HL-60 (cell line): ENCODE measurements around the gene PKP4.
"Not testable (repeated sequence)": the region's sequence is repeated elsewhere in the genome, so short reads cannot be mapped to it uniquely, and the experiment has no call there.

Source experiments
- DNase-seq, 2 experiments: peaks; one replicate each; pipeline ENCODE4 v3.0.0-alpha.2; 2010 to 2020; ENCODE audit warnings: low read depth in 1 of 2, low spot score in 1 of 2
- H3K27ac ChIP-seq: fragments of 250-450 bp; sonication (Bioruptor Pico); replicated peaks from 2 replicates; pipeline ENCODE4 v1.5.1; 2020; ENCODE audit warnings: mild to moderate bottlenecking, moderate library complexity
- H3K27me3 ChIP-seq: fragments of 250-450 bp; sonication (Bioruptor Pico); 2 replicates; pipeline ENCODE4 v1.5.1; 2021; ENCODE audit warnings: mild to moderate bottlenecking, moderate library complexity; ENCODE audit not compliant: insufficient read depth, poor library complexity, severe bottlenecking
- H3K4me3 ChIP-seq: replicated peaks from 2 replicates; pipeline ENCODE4 v1.5.1; 2011; ENCODE audit warnings: mild to moderate bottlenecking, control low read depth, low read length; ENCODE audit not compliant: insufficient read depth
- CTCF ChIP-seq: IDR thresholded peaks from one replicate; pipeline ENCODE4 v1.5.1; 2011; ENCODE audit warnings: low read length, control low read depth, inconsistent platforms; ENCODE audit not compliant: insufficient read depth
- GABPA ChIP-seq: IDR thresholded peaks from 2 replicates; pipeline ENCODE4 v1.6.1; 2012; ENCODE audit warnings: low read depth
- POLR2AphosphoS5 ChIP-seq: IDR thresholded peaks from 2 replicates; pipeline ENCODE4 v1.6.1; 2012; ENCODE audit warnings: low read depth
- SPI1 ChIP-seq: IDR thresholded peaks from 2 replicates; pipeline ENCODE4 v1.6.1; 2012; ENCODE audit warnings: low read depth, mild to moderate bottlenecking, borderline replicate concordance
- TF ChIP-seq, protein P1 (sequence below): IDR thresholded peaks from 2 replicates; pipeline ENCODE4 v1.6.1; 2012; ENCODE audit warnings: low read depth; ENCODE audit not compliant: insufficient replicate concordance

PKP4 gene

GRCh38 chr2:158414538-158414937 lies 42.2 kb upstream of the PKP4 start:
- Histone ChIP-seq H3K27me3 (peaks cover 4% of the 10 kb centered on the region), H3K27ac (no peak overlapping the region), H3K4me3 (no peak overlapping the region)
- TF ChIP-seq, protein P1, sequence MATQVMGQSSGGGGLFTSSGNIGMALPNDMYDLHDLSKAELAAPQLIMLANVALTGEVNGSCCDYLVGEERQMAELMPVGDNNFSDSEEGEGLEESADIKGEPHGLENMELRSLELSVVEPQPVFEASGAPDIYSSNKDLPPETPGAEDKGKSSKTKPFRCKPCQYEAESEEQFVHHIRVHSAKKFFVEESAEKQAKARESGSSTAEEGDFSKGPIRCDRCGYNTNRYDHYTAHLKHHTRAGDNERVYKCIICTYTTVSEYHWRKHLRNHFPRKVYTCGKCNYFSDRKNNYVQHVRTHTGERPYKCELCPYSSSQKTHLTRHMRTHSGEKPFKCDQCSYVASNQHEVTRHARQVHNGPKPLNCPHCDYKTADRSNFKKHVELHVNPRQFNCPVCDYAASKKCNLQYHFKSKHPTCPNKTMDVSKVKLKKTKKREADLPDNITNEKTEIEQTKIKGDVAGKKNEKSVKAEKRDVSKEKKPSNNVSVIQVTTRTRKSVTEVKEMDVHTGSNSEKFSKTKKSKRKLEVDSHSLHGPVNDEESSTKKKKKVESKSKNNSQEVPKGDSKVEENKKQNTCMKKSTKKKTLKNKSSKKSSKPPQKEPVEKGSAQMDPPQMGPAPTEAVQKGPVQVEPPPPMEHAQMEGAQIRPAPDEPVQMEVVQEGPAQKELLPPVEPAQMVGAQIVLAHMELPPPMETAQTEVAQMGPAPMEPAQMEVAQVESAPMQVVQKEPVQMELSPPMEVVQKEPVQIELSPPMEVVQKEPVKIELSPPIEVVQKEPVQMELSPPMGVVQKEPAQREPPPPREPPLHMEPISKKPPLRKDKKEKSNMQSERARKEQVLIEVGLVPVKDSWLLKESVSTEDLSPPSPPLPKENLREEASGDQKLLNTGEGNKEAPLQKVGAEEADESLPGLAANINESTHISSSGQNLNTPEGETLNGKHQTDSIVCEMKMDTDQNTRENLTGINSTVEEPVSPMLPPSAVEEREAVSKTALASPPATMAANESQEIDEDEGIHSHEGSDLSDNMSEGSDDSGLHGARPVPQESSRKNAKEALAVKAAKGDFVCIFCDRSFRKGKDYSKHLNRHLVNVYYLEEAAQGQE = no peak
- TF ChIP-seq CTCF (no peak), SPI1 (no peak), GABPA (no peak), POLR2AphosphoS5 (no peak)
- DNase-seq = no peak

- Histone ChIP-seq H3K27ac (no peak overlapping the region), H3K27me3 (no peaks in the 10 kb centered on the region), H3K4me3 (no peak overlapping the region)
- TF ChIP-seq, protein P1 = no peak
- TF ChIP-seq GABPA (no peak), POLR2AphosphoS5 (no peak), CTCF (no peak), SPI1 (no peak)
- DNase-seq = no peak
Measured at GRCh38 chr2:158432117-158432516, 24.6 kb upstream of the PKP4 start.

- H3K27me3 ChIP-seq, H3K4me3 ChIP-seq, DNase-seq, H3K27ac ChIP-seq: not testable (repeated sequence)
Measured at GRCh38 chr2:158433716-158434115, 23.0 kb upstream of the PKP4 start.

GRCh38 chr2:158439062-158439461 lies 17.7 kb upstream of the PKP4 start:
- not testable (repeated sequence) for H3K27me3 ChIP-seq, H3K4me3 ChIP-seq, H3K27ac ChIP-seq, DNase-seq

DNA sequence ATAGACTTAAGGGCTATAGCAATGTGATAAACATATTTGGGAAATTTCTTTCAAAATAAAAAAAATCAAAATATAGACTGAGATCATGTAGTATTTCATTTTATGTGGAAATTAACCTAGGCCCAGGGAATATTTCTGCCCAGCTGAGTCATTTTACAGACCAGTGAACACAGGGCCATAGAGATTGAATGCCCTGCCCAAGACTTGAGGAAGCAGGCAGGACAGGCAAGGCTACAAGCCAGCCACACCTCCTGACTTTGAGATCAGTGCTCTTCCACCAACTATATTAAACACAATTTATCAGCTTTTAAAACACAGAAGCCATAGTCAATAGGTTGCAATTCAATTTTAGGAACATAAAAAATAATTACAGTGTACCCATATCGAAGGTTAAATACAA lies 13.1 kb upstream of the PKP4 start:
- H3K27ac ChIP-seq = no peak overlapping the region
- TF ChIP-seq SPI1 (no peak), CTCF (no peak), POLR2AphosphoS5 (no peak), GABPA (no peak)
- TF ChIP-seq, protein P1 = no peak
- no peaks in the 10 kb centered on the region for H3K27me3 ChIP-seq
- DNase-seq = no peak
- H3K4me3 ChIP-seq = no peak overlapping the region
